CD8-positive, alpha-beta memory T cell (primary cell): Measurements from ENCODE around the gene BPTF. TPM values are rescaled to one million over a fixed set of nuclear protein-coding genes. Genes with fewer than 3 reads are reported as not detected.
"Not testable (repeated sequence)": the region's sequence is repeated elsewhere in the genome, so short reads cannot be mapped to it uniquely, and the experiment has no call there.

Experiments
- CTCF ChIA-PET: fragments of 350-600 bp; sonication (Branson Sonifier 250); formaldehyde crosslinking; loops from one replicate; lab custom pipeline; 2021; ENCODE audit warnings: antibody characterized with exemption; lab: Charles Lee
- POLR2A ChIA-PET: fragments of 350-600 bp; sonication (Branson Sonifier 250); formaldehyde crosslinking; loops from one replicate; lab custom pipeline; 2021; ENCODE audit warnings: antibody characterized with exemption; lab: Charles Lee
- DNase-seq, 5 donors: peaks; one replicate each; pipeline versions ENCODE4 v3.0.0 to v3.0.0-alpha.2; 2020 to 2022; ENCODE audit warnings: mixed read lengths in 1 of 5
- H3K27ac ChIP-seq: one replicate; pipeline ENCODE4 v1.7.0; 2013; ENCODE audit warnings: low read depth, mild to moderate bottlenecking, low read length, moderate library complexity
- H3K27me3 ChIP-seq: 2 replicates; pipeline ENCODE4 v1.7.0; 2013; ENCODE audit warnings: low read length, mild to moderate bottlenecking; ENCODE audit not compliant: insufficient read depth, poor library complexity, severe bottlenecking
- H3K36me3 ChIP-seq: 2 replicates; pipeline ENCODE4 v1.7.0; 2013; ENCODE audit warnings: mild to moderate bottlenecking, low read length, moderate library complexity; ENCODE audit not compliant: insufficient read depth
- H3K4me1 ChIP-seq: 2 replicates; pipeline ENCODE4 v1.7.0; 2013; ENCODE audit warnings: mild to moderate bottlenecking, low read length, moderate library complexity; ENCODE audit not compliant: insufficient read depth
- H3K4me3 ChIP-seq: 2 replicates; pipeline ENCODE4 v1.7.0; 2013; ENCODE audit warnings: mild to moderate bottlenecking, low read length
- H3K9me3 ChIP-seq: 2 replicates; pipeline ENCODE4 v1.7.0; 2013; ENCODE audit warnings: mild to moderate bottlenecking, low read length
- H3K27ac Mint-ChIP-seq, 8 donors: one replicate each; pipeline ENCODE4 v1.8.0; 2020 to 2021; ENCODE audit warnings: mixed read lengths in 8 of 8, mild to moderate bottlenecking in 6 of 8, inconsistent platforms in 3 of 8, moderate library complexity in 3 of 8
- H3K27me3 Mint-ChIP-seq, 2 donors: one replicate each; pipeline ENCODE4 v1.8.0; 2020 to 2021; ENCODE audit warnings: mixed read lengths in 2 of 2, mild to moderate bottlenecking in 1 of 2, moderate library complexity in 1 of 2
- H3K36me3 Mint-ChIP-seq, 3 donors: one replicate each; pipeline ENCODE4 v1.8.0; 2020 to 2021; ENCODE audit warnings: mixed read lengths in 3 of 3, inconsistent platforms in 1 of 3, mild to moderate bottlenecking in 1 of 3
- H3K4me1 Mint-ChIP-seq, 3 donors: one replicate each; pipeline ENCODE4 v1.8.0; 2020 to 2021; ENCODE audit warnings: mixed read lengths in 3 of 3, inconsistent platforms in 1 of 3, mild to moderate bottlenecking in 1 of 3
- H3K4me3 Mint-ChIP-seq, 7 donors: one replicate each; pipeline ENCODE4 v1.8.0; 2020 to 2021; ENCODE audit warnings: mixed read lengths in 7 of 7, mild to moderate bottlenecking in 6 of 7, moderate library complexity in 4 of 7, inconsistent platforms in 2 of 7
- H3K9me3 Mint-ChIP-seq, 5 donors: one replicate each; pipeline ENCODE4 v1.8.0; 2020 to 2022; ENCODE audit warnings: mixed read lengths in 5 of 5, mild to moderate bottlenecking in 3 of 5, moderate library complexity in 2 of 5, inconsistent platforms in 1 of 5
- polyA plus RNA-seq: library from polyadenylated mRNA; unstranded; fragments of 300-500 nt; fragmentation: Illumina TruSeq; gene quantifications from one replicate; pipeline ENCODE4 v1.2.3, GENCODE V29; 2021
- total RNA-seq, 2 experiments: library from RNA; stranded (reverse); gene quantifications; one replicate each; pipeline ENCODE4 v1.2.3, GENCODE V29; 2021

The BPTF gene
- total and polyA plus RNA-seq, 3 experiments from 2014 or later: 25.1 to 82.4 (median 78.8) TPM

DNA sequence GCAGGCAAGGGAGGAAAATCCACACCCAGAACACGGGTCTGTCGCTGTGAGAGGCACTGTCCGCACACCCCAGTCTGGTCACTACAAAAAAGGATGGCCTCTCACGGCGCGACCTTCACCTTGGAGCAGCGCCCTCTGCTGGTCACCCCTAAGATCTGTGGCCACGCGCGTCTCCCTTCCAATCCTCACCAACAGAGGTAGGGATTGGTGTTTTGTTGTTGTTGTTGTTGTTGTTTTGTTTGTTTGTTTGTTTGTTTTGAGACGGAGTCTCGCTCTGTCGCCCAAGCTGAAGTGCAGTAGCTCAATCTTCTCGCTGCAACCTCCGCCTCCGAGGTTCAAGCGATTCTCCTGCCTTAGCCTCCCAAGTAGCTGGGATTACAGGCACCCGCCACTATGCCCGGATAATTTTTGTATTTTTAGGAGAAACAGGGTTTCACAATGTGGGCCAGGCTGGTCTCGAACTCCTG, 185.9 kb downstream of the BPTF start:
- ChIA-PET POLR2A (no interaction called here), CTCF (interaction anchor here (0.9 to 6.1 kb wide), 5 partner anchors 9 to 47 kb away, joined by 4 to 28 read pairs (median 11); partner anchors contain the start of gene C17orf58)
- Mint-ChIP-seq H3K36me3 (no peaks in the 10 kb centered on the region), H3K27ac (peak overlapping the region in 1 of 8 donors; percentile 63), H3K27me3 (peaks cover 0 to 3% of the 10 kb centered on the region in 2 donors), H3K9me3 (no peaks in the 10 kb centered on the region), H3K4me1 (peaks cover 4 to 6% (median 5%) of the 10 kb centered on the region in 3 donors), H3K4me3 (peak overlapping the region in 6 of 7 donors; percentile 46 to 73 (median 62))
- Histone ChIP-seq H3K9me3 (no peaks in the 10 kb centered on the region), H3K4me3 (peak overlapping the region; percentile 20), H3K27ac (no peak overlapping the region), H3K36me3 (no peaks in the 10 kb centered on the region), H3K4me1 (no peaks in the 10 kb centered on the region), H3K27me3 (no peaks in the 10 kb centered on the region)
- peak; percentile 31 to 66 (median 55) for DNase-seq

DNA sequence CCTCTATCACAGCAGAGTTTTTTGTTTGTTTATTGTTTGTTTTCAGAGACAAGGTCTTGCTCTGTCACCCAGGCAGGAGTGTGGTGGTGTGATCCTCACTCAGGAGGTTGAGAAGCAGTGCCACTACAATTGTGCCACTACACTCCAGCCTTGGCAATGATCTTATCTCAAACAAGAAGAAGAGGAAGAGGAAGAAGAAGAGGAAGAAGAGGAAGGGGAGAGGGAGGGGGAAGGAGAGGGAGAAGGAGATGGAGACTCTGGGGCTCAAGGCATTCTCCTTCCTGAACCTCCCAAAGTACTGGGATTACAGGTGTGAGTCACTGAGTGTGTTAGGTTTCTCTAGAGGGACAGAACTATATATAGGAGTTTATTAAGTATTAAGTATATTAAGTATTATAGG, 188.1 kb downstream of the BPTF start:
- POLR2A ChIA-PET: no interaction called here
- no peak overlapping the region for H3K27ac Mint-ChIP-seq
- no peaks in the 10 kb centered on the region for H3K9me3 Mint-ChIP-seq
- DNase-seq: no peak
- CTCF ChIA-PET: interaction anchor here (0.7 kb wide), 1 partner anchor 475 kb away, joined by 3 read pairs; no protein-coding TSS in a partner anchor
- Histone ChIP-seq H3K36me3 (no peaks in the 10 kb centered on the region), H3K27ac (no peak overlapping the region), H3K27me3 (no peaks in the 10 kb centered on the region), H3K9me3 (no peaks in the 10 kb centered on the region), H3K4me1 (no peaks in the 10 kb centered on the region), H3K4me3 (no peak overlapping the region)
- H3K4me1 Mint-ChIP-seq: peaks cover 5 to 16% (median 12%) of the 10 kb centered on the region in 3 donors
- no peaks in the 10 kb centered on the region for H3K36me3 Mint-ChIP-seq
- no peaks in the 10 kb centered on the region for H3K27me3 Mint-ChIP-seq
- no peak overlapping the region for H3K4me3 Mint-ChIP-seq

DNA sequence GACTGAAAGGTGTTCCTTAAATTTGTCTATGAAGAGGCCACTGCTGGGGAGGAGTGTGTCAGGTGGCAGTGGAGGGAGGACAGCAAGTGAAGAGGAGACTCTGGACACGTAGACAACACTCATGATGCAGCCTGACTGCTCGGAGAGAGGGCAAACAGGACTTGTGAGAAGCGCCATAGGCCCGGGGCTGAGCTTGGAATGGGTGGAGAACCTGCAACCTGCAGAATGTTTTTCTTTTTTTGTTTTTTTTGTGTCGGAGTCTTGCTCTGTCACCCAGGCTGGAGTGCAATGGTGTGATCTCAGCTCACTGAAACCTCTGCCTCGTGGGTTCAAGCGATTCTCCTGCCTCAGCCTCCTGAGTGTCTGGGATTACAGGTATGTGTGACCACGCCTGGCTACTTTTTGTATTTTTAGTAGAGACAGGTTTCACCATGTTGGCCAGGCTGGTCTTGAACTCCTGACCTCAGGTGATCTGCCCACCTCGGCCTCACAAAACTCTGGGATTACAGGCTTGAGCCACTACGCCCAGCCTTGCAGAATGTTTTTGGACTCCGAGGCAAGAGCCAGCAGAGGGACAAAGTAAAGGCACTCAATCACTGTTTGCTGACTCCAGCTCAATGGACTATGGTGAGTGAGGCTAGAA, 189.9 kb downstream of the BPTF start:
- Mint-ChIP-seq H3K27ac (peak overlapping the region in 2 of 8 donors; percentile 80 to 83), H3K4me1 (peaks cover 13 to 24% (median 21%) of the 10 kb centered on the region in 3 donors), H3K36me3 (peaks cover 0 to 5% (median 0%) of the 10 kb centered on the region in 3 donors), H3K27me3 (peaks cover 0 to 7% of the 10 kb centered on the region in 2 donors), H3K9me3 (peaks cover 0 to 4% (median 0%) of the 10 kb centered on the region in 5 donors), H3K4me3 (peak overlapping the region in 1 of 7 donors; percentile 48)
- no peak overlapping the region for H3K27ac ChIP-seq
- peaks cover 5% of the 10 kb centered on the region for H3K4me1 ChIP-seq
- H3K9me3 ChIP-seq: no peaks in the 10 kb centered on the region
- no peaks in the 10 kb centered on the region for H3K27me3 ChIP-seq
- H3K4me3 ChIP-seq: no peak overlapping the region
- ChIA-PET CTCF (interaction anchor here (1.4 kb wide), 1 partner anchor 74 kb away, joined by 4 read pairs; no protein-coding TSS in a partner anchor), POLR2A (no interaction called here)
- DNase-seq: no peak
- H3K36me3 ChIP-seq: no peaks in the 10 kb centered on the region

DNA sequence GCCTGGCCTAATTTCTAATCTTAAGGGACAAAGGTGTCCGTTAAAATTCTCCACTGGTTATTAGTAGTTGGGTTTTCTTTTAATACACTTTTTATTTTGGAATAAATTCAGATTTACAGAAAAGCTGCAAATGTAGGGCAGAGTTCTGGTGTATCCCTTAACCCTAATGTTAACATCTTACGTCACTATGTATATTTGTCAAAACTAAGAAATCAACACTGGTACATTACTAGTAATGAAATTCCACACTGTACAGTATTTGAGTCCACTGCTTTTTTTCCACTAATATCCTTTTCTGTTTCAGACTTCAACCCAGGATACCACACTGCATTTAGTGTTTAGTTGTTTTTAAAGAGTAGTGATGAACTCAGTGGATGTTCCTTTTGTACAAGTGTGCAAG, 191.5 kb downstream of the BPTF start:
- H3K4me1 ChIP-seq: peaks cover 9% of the 10 kb centered on the region
- no peaks in the 10 kb centered on the region for H3K27me3 ChIP-seq
- no peaks in the 10 kb centered on the region for H3K9me3 ChIP-seq
- DNase-seq: no peak
- H3K36me3 Mint-ChIP-seq: peaks cover 0 to 8% (median 0%) of the 10 kb centered on the region in 3 donors
- H3K4me1 Mint-ChIP-seq: peaks cover 15 to 24% (median 21%) of the 10 kb centered on the region in 3 donors
- H3K9me3 Mint-ChIP-seq: peaks cover 0 to 5% (median 0%) of the 10 kb centered on the region in 5 donors
- ChIA-PET CTCF (no interaction called here), POLR2A (interaction anchor here (0.6 kb wide), 1 partner anchor 85 kb away, joined by 5 read pairs; no protein-coding TSS in a partner anchor)
- H3K27ac ChIP-seq: no peak overlapping the region
- H3K27me3 Mint-ChIP-seq: peaks cover 0 to 7% of the 10 kb centered on the region in 2 donors
- H3K4me3 ChIP-seq: no peak overlapping the region
- H3K4me3 Mint-ChIP-seq: no peak overlapping the region
- no peak overlapping the region for H3K27ac Mint-ChIP-seq
- no peaks in the 10 kb centered on the region for H3K36me3 ChIP-seq

DNA sequence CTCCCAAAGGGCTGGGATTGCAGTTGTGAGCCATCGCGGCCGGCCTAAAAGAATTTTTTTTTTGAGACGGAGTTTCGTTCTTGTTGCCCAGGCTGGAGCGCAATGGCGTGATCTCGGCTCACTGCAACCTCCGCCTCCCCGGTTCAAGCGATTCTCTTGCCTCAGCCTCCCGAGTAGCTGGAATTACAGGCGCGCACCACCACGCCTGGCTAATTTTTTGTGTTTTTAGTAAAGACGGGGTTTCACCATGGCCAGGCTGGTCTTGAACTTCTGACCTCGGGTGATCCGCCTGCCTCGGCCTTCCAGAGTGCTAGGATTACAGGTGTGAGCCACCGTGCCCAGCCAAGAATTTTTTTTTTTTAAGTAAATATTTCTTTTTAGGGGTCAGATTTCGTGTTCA, 193.2 kb downstream of the BPTF start:
- Mint-ChIP-seq H3K4me1 (peaks cover 15 to 24% (median 21%) of the 10 kb centered on the region in 3 donors), H3K4me3 (peak overlapping the region in 3 of 7 donors; percentile 5 to 51 (median 40))
- H3K4me3 ChIP-seq, DNase-seq, H3K9me3 Mint-ChIP-seq, H3K27ac Mint-ChIP-seq, H3K27me3 Mint-ChIP-seq, H3K27ac ChIP-seq, POLR2A ChIA-PET, H3K36me3 Mint-ChIP-seq, H3K9me3 ChIP-seq, H3K36me3 ChIP-seq, H3K27me3 ChIP-seq, H3K4me1 ChIP-seq: not testable (repeated sequence)
- CTCF ChIA-PET: interaction anchor here (1.0 kb wide), 1 partner anchor 12 kb away, joined by 3 read pairs; no protein-coding TSS in a partner anchor

DNA sequence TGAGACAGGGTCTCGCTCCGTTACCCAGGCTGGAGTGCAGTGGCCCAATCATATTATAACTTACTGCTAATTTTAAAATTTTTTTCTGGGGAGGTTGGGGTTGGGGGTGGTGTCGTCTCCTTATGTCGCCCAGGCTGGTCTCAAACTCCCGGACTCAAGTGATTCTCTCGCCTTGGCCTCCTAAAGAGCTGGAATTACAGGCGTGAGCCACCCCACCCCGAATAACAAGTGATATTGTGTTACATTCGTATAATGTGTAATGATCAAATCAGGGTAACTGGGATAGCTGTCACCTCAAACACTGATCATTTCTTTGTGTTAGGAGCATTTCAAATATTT, 194.0 kb downstream of the BPTF start:
- CTCF ChIA-PET: interaction anchor here (0.8 to 1.8 kb wide), 10 partner anchors 9 to 167 kb away, joined by 3 to 14 read pairs (median 3); partner anchors contain the start of genes C17orf58 and KPNA2
- H3K27ac Mint-ChIP-seq: peak overlapping the region in 5 of 8 donors; percentile 64 to 97 (median 87)

DNA sequence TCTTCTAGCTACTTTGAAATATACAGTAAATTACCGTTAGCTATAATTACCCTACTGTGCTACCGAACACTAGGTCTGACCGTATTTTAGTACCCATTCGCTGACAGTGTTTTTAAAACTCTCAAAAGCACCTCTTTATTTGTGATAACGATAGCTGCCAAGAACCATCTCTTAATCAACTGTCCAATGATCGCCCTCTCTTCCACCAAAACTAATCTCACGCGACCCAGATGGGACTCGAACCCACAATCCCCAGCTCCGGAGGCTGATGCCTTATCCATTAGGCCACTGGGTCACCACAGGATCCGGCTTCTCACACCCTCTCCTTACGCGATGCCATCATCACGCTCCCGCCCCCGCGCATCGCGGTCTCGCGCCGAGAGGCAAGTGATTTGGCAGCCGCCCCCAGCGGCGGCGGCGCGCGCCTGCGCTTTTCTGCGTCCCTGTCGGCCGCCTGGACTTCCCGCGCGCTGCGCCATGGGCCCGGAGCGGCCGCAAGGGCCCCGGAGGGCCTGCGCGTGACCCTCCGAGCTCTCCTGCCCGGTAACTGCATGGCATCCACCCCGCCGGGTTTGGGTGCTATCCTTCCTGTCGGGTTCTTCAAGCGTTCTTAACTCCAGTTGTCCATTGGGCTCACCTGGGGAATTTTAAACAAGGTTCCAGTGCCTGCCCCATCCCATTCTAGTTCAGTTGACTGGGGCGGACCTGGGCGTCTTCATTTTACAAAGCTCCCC, 194.5 kb downstream of the BPTF start:
- peaks cover 9% of the 10 kb centered on the region for H3K4me1 ChIP-seq
- Mint-ChIP-seq H3K27ac (peak overlapping the region; percentile 74 to 97 (median 92)), H3K27me3 (peaks cover 0 to 7% of the 10 kb centered on the region in 2 donors), H3K9me3 (peaks cover 0 to 6% (median 0%) of the 10 kb centered on the region in 5 donors), H3K36me3 (peaks cover 0 to 8% (median 0%) of the 10 kb centered on the region in 3 donors), H3K4me1 (peaks cover 15 to 24% (median 21%) of the 10 kb centered on the region in 3 donors), H3K4me3 (peak overlapping the region; percentile 84 to 92 (median 86))
- H3K36me3 ChIP-seq: no peaks in the 10 kb centered on the region
- ChIA-PET CTCF (interaction anchor here (0.7 to 1.8 kb wide), 11 partner anchors 10 to 364 kb away, joined by 3 to 14 read pairs (median 3); partner anchors contain the start of genes C17orf58 and KPNA2), POLR2A (interaction anchor here (0.9 to 1.5 kb wide), 3 partner anchors 13 to 67 kb away, joined by 3 to 8 read pairs (median 5); no protein-coding TSS in a partner anchor)
- peak overlapping the region; percentile 61 for H3K4me3 ChIP-seq
- H3K9me3 ChIP-seq: no peaks in the 10 kb centered on the region
- peak overlapping the region; percentile 57 for H3K27ac ChIP-seq
- H3K27me3 ChIP-seq: no peaks in the 10 kb centered on the region
- DNase-seq: peak; percentile 89 to 96 (median 92)

More for the DNA sequence above, 194.0 kb downstream of the BPTF start:
- H3K9me3 Mint-ChIP-seq: peaks cover 0 to 6% (median 0%) of the 10 kb centered on the region in 5 donors
- peaks cover 9% of the 10 kb centered on the region for H3K4me1 ChIP-seq
- no peak for DNase-seq
- POLR2A ChIA-PET: interaction anchor here (1.5 kb wide), 2 partner anchors 13 to 25 kb away, joined by 5 to 8 read pairs; no protein-coding TSS in a partner anchor
- H3K4me3 ChIP-seq: peak overlapping the region; percentile 61
- H3K27ac ChIP-seq: no peak overlapping the region
- H3K36me3 ChIP-seq: no peaks in the 10 kb centered on the region
- H3K27me3 Mint-ChIP-seq: peaks cover 0 to 7% of the 10 kb centered on the region in 2 donors
- H3K4me1 Mint-ChIP-seq: peaks cover 15 to 24% (median 21%) of the 10 kb centered on the region in 3 donors
- no peaks in the 10 kb centered on the region for H3K27me3 ChIP-seq
- no peaks in the 10 kb centered on the region for H3K9me3 ChIP-seq
- H3K4me3 Mint-ChIP-seq: peak overlapping the region; percentile 84 to 92 (median 86)
- peaks cover 0 to 8% (median 0%) of the 10 kb centered on the region in 3 donors for H3K36me3 Mint-ChIP-seq
